HCT116 (cell line): Measurements from ENCODE around the gene SNORC. TPM values are rescaled to one million over a fixed set of nuclear protein-coding genes. Genes with fewer than 3 reads are reported as not detected.

Experiments used
- ATAC-seq: fragments of 200-7000 bp; cut with Tn5 transposase; 2 replicates; pipeline ENCODE4 v1.9.1; 2020; ENCODE audit warnings: mild to moderate bottlenecking, moderate library complexity
- BruUV-seq: library from RNA; stranded (reverse); fragments of 400-500 nt; replicated peaks from 2 replicates; lab custom pipeline; 2021; lab: Mats Ljungman, UMichigan
- CTCF ChIA-PET: fragments of 300-600 bp; sonication (Branson Sonifier 250); formaldehyde crosslinking; loops from one replicate; lab custom pipeline; 2021; ENCODE audit warnings: antibody characterized with exemption; lab: Charles Lee
- POLR2A ChIA-PET: fragments of 300-600, 350-600 bp; sonication (Branson Sonifier 250); formaldehyde crosslinking; loops from one replicate; lab custom pipeline; 2021; ENCODE audit warnings: antibody characterized with exemption; lab: Charles Lee
- RAD21 ChIA-PET, 2 experiments: fragments of 300-600 bp; sonication (Branson Sonifier 250); formaldehyde crosslinking; loops; one replicate each; lab custom pipeline; 2023; ENCODE audit warnings: low total read pairs in 2 of 2; ENCODE audit not compliant: uncharacterized antibody in 2 of 2, unreplicated experiment in 2 of 2, low non-redundant PET in 1 of 2; lab: Charles Lee
- DNase-seq: peaks from one replicate; pipeline ENCODE4 v3.0.0-alpha.2; 2010; ENCODE audit warnings: low read depth, low spot score
- H2AFZ ChIP-seq: fragments of 200-600 bp; shearing (Covaris generic), sonication (generic); 2 replicates; pipeline ENCODE4 v1.6.1; 2017; ENCODE audit warnings: low read depth, mixed run types, mixed read lengths, antibody characterized with exemption, low read length; ENCODE audit not compliant: poor library complexity, severe bottlenecking
- H3K27ac ChIP-seq: 2 replicates; pipeline ENCODE4 v1.5.1; 2012; ENCODE audit warnings: low read depth, low read length
- H3K27me3 ChIP-seq: fragments of 200-600 bp; sonication (generic); 2 replicates; pipeline ENCODE4 v1.6.1; 2016; ENCODE audit warnings: mixed run types, low read length, mixed read lengths; ENCODE audit not compliant: insufficient read depth
- H3K36me3 ChIP-seq, 2 experiments: fragments of 200-500 bp in 1 of 2; fragments of 200-600 bp in 1 of 2; sonication (Bioruptor generic) in 1 of 2; sonication (generic) in 1 of 2; 2 replicates each; pipeline versions ENCODE4 v1.5.1 to v1.6.1; 2014 to 2016; ENCODE audit warnings: low read length in 2 of 2, inconsistent platforms in 1 of 2, mixed read lengths in 1 of 2, mixed run types in 1 of 2; ENCODE audit not compliant: insufficient read depth in 2 of 2, control insufficient read depth in 1 of 2
- H3K4me1 ChIP-seq, 2 experiments: fragments of 200-600 bp in 1 of 2; sonication (generic) in 1 of 2; 2 replicates each; pipeline versions ENCODE4 v1.5.1 to v1.6.1; 2012 to 2017; ENCODE audit warnings: low read length in 2 of 2, inconsistent platforms in 1 of 2, mild to moderate bottlenecking in 1 of 2, mixed read lengths in 1 of 2, mixed run types in 1 of 2, moderate library complexity in 1 of 2; ENCODE audit not compliant: insufficient read depth in 2 of 2, control insufficient read depth in 1 of 2
- H3K4me2 ChIP-seq: fragments of 200-600 bp; sonication (generic); 2 replicates; pipeline ENCODE4 v1.6.1; 2017; ENCODE audit warnings: mixed run types, low read length, mixed read lengths
- H3K4me3 ChIP-seq, 2 experiments: fragments of 200-600 bp in 1 of 2; sonication (generic) in 1 of 2; replicated peaks in 1 of 2; 2 replicates each; pipeline ENCODE4 v1.5.1; 2011 to 2016; ENCODE audit warnings: low read length in 2 of 2, control low read depth in 1 of 2, low read depth in 1 of 2, mild to moderate bottlenecking in 1 of 2, mixed read lengths in 1 of 2, mixed run types in 1 of 2
- H3K79me2 ChIP-seq: fragments of 200-600 bp; sonication (generic); 2 replicates; pipeline ENCODE4 v1.6.1; 2017; ENCODE audit warnings: mild to moderate bottlenecking, mixed run types, low read length, moderate library complexity, mixed read lengths; ENCODE audit not compliant: insufficient read depth
- H3K9ac ChIP-seq: fragments of 200-600 bp; sonication (generic); 2 replicates; pipeline ENCODE4 v1.6.1; 2016; ENCODE audit warnings: low read length, mixed read lengths
- H3K9me2 ChIP-seq: fragments of 200-600 bp; sonication (generic), shearing (Covaris generic); 2 replicates; pipeline ENCODE4 v1.6.1; 2017; ENCODE audit warnings: mixed run types, mild to moderate bottlenecking, moderate library complexity; ENCODE audit not compliant: insufficient read depth
- H3K9me3 ChIP-seq, 2 experiments: fragments of 200-500 bp in 1 of 2; fragments of 200-600 bp in 1 of 2; sonication (Bioruptor generic) in 1 of 2; sonication (generic) in 1 of 2; 2 replicates each; pipeline ENCODE4 v1.6.1; 2014 to 2017; ENCODE audit warnings: low read length in 2 of 2, mixed read lengths in 2 of 2, inconsistent platforms in 1 of 2, low read depth in 1 of 2, mild to moderate bottlenecking in 1 of 2, mixed run types in 1 of 2, moderate library complexity in 1 of 2; ENCODE audit not compliant: control insufficient read depth in 1 of 2, insufficient read depth in 1 of 2
- H4K20me1 ChIP-seq: fragments of 200-600 bp; sonication (generic), shearing (Covaris generic); 2 replicates; pipeline ENCODE4 v1.6.1; 2017; ENCODE audit warnings: mixed run types, mild to moderate bottlenecking, moderate library complexity; ENCODE audit not compliant: insufficient read depth
- ATF3 ChIP-seq: IDR thresholded peaks from 2 replicates; pipeline ENCODE4 v1.6.1; 2012
- CBX3 ChIP-seq: IDR thresholded peaks from 2 replicates; pipeline ENCODE4 v1.6.1; 2012; ENCODE audit warnings: low read depth
- FOSL1 ChIP-seq: IDR thresholded peaks from 2 replicates; pipeline ENCODE4 v1.6.1; 2012; ENCODE audit warnings: low read depth
- MAX ChIP-seq: IDR thresholded peaks from 2 replicates; pipeline ENCODE4 v1.6.1; 2012
- POLR2AphosphoS5 ChIP-seq: IDR thresholded peaks from 2 replicates; pipeline ENCODE4 v1.6.1; 2011; ENCODE audit warnings: mild to moderate bottlenecking, low read depth, low read length, moderate library complexity
- RAD21 ChIP-seq: IDR thresholded peaks from 2 replicates; pipeline ENCODE4 v1.6.1; 2012; ENCODE audit warnings: low read depth, mild to moderate bottlenecking
- SIN3A ChIP-seq: IDR thresholded peaks from 2 replicates; pipeline ENCODE4 v1.6.1; 2012; ENCODE audit warnings: low read depth
- SP1 ChIP-seq: IDR thresholded peaks from 2 replicates; pipeline ENCODE4 v1.6.1; 2012; ENCODE audit warnings: low read depth
- intact Hi-C: fragments of 100-400 bp; cut with micrococcal nuclease; formaldehyde crosslinking; loops from 2 replicates; pipeline ENCODE4 v1.10.0; 2022
- total RNA-seq: library from RNA; stranded (reverse); gene quantifications from one replicate; pipeline ENCODE4 v1.2.1, GENCODE V29; 2021; ENCODE audit not compliant: unreplicated experiment
- TF ChIP-seq, protein P1 (sequence below): IDR thresholded peaks from 2 replicates; pipeline ENCODE4 v1.6.1; 2012; ENCODE audit warnings: low read depth

SNORC gene
- total RNA-seq, 1 experiment from 2014 or later: 14.0 TPM

- TF ChIP-seq ATF3: no peak
- TF ChIP-seq CBX3: no peak
- TF ChIP-seq RAD21: peak; percentile 34; the same call in 1 of the 2 replicates
- no peak for TF ChIP-seq FOSL1
- TF ChIP-seq, all 23 proteins: peak for 6
Measured at GRCh38 chr2:232890896-232891601, 21.0 kb downstream of the SNORC start (continued).

GRCh38 chr2:232891621-232892071, 21.6 kb downstream of the SNORC start:
- Histone ChIP-seq H3K4me2 (peak overlapping the region; percentile 97), H2AFZ (no peak overlapping the region), H3K27me3 (no peaks in the 10 kb centered on the region), H3K36me3 (no peaks in the 10 kb centered on the region), H3K4me1 (peaks cover 15 to 39% of the 10 kb centered on the region in 2 experiments), H3K27ac (peak overlapping the region; percentile 43; the same call in 1 of the 2 replicates), H3K9me2 (no peaks in the 10 kb centered on the region), H4K20me1 (no peaks in the 10 kb centered on the region), H3K4me3 (no peak overlapping the region), H3K79me2 (no peaks in the 10 kb centered on the region), H3K9ac (peak overlapping the region; percentile 58), H3K9me3 (no peaks in the 10 kb centered on the region)
- DNase-seq: no peak
- ChIA-PET POLR2A (interaction anchor here (1.2 to 1.5 kb wide), 3 partner anchors 9 to 12 kb away, joined by 4 to 10 read pairs (median 6); no protein-coding TSS in a partner anchor), RAD21 (interaction anchor here in 1 of 2 experiments (1.0 kb wide), 1 partner anchor 137 kb away, joined by 5 read pairs; no protein-coding TSS in a partner anchor), CTCF (interaction anchor here (1.5 kb wide), 1 partner anchor 137 kb away, joined by 6 read pairs; no protein-coding TSS in a partner anchor)
- ATAC-seq: no peak
- TF ChIP-seq MAX: no peak
- no peak for TF ChIP-seq SP1
- TF ChIP-seq ATF3: no peak
- no peak for TF ChIP-seq POLR2AphosphoS5
- TF ChIP-seq SIN3A: no peak
- TF ChIP-seq, protein P1, sequence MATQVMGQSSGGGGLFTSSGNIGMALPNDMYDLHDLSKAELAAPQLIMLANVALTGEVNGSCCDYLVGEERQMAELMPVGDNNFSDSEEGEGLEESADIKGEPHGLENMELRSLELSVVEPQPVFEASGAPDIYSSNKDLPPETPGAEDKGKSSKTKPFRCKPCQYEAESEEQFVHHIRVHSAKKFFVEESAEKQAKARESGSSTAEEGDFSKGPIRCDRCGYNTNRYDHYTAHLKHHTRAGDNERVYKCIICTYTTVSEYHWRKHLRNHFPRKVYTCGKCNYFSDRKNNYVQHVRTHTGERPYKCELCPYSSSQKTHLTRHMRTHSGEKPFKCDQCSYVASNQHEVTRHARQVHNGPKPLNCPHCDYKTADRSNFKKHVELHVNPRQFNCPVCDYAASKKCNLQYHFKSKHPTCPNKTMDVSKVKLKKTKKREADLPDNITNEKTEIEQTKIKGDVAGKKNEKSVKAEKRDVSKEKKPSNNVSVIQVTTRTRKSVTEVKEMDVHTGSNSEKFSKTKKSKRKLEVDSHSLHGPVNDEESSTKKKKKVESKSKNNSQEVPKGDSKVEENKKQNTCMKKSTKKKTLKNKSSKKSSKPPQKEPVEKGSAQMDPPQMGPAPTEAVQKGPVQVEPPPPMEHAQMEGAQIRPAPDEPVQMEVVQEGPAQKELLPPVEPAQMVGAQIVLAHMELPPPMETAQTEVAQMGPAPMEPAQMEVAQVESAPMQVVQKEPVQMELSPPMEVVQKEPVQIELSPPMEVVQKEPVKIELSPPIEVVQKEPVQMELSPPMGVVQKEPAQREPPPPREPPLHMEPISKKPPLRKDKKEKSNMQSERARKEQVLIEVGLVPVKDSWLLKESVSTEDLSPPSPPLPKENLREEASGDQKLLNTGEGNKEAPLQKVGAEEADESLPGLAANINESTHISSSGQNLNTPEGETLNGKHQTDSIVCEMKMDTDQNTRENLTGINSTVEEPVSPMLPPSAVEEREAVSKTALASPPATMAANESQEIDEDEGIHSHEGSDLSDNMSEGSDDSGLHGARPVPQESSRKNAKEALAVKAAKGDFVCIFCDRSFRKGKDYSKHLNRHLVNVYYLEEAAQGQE: no peak
- intact Hi-C loops: loop anchor here (5.0 kb wide), 1 partner anchor 96 kb away; no protein-coding TSS in a partner anchor
- no TSS peak for BruUV-seq
